Activated CD8-positive, alpha-beta memory T cell treated with anti-CD3 and anti-CD28 coated beads for 48 hours (primary cell): Measurements from ENCODE around the gene S100B.
"Not testable (repeated sequence)": the region's sequence is repeated elsewhere in the genome, so short reads cannot be mapped to it uniquely, and the experiment has no call there.

Source experiments
- DNase-seq, 3 experiments: peaks; one replicate each; pipeline ENCODE4 v3.0.0-alpha.2; 2020; ENCODE audit warnings: low read depth in 2 of 3, low spot score in 2 of 3

Gene S100B

DNA sequence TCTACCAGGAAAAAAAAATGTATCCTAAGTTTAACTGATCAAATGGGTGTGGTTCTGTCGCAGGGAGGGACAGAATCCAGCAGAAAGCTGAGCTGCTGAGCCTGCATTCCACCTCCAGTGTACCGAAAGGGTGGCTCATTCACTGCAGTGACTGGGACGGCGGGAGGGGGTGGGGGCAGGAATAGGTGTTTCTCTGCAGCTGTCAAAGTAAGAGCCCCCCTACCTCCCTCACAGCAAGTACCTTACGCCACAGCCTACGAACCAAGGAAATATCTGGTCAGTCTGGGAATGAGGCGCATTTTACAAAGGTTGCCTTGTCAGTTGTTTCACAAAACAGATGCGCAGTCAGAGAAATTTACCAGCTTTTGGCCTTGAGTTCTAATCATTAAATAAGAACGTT is 1.7 kb downstream of the S100B start:
- no peak for DNase-seq

DNA sequence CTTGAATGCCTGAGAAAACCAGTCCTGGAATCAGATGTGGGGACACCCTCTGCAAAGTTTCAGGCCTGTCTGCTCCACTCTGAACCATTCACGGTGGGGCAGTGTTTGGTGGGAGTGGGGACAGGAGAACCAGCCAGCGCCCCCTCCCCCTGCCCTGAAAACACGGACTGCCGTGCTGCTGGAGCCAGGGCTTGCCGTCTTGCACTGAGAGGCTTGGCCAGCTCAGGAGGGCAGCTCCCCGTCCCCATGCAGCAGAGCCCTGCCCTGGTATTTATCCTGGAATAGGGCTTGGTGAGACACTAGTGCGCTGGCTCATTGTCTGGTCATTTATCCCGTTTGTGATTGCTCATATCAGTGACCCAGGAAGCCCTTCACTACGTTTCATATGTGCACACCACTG is 3.9 kb downstream of the S100B start:
- no peak for DNase-seq

DNA sequence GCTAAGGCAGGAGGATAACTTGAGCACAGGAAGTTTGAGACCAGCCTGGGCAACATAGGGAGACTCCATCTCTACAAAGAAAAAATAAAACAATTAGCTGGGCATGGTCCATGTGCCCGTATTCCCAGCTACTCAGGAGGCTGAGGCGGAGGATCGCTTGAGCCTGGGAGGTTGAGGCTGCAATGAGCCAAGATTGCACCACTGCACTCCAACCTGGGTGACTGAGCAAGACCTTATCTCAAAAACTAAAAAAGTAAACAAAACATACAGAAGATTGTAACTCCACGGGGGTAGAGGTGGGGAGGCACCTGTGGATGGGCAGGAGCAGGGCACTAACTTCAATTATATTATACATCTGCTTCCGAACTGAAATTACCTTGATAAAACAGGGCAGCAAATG is 4.6 kb downstream of the S100B start:
- no peak for DNase-seq

DNA sequence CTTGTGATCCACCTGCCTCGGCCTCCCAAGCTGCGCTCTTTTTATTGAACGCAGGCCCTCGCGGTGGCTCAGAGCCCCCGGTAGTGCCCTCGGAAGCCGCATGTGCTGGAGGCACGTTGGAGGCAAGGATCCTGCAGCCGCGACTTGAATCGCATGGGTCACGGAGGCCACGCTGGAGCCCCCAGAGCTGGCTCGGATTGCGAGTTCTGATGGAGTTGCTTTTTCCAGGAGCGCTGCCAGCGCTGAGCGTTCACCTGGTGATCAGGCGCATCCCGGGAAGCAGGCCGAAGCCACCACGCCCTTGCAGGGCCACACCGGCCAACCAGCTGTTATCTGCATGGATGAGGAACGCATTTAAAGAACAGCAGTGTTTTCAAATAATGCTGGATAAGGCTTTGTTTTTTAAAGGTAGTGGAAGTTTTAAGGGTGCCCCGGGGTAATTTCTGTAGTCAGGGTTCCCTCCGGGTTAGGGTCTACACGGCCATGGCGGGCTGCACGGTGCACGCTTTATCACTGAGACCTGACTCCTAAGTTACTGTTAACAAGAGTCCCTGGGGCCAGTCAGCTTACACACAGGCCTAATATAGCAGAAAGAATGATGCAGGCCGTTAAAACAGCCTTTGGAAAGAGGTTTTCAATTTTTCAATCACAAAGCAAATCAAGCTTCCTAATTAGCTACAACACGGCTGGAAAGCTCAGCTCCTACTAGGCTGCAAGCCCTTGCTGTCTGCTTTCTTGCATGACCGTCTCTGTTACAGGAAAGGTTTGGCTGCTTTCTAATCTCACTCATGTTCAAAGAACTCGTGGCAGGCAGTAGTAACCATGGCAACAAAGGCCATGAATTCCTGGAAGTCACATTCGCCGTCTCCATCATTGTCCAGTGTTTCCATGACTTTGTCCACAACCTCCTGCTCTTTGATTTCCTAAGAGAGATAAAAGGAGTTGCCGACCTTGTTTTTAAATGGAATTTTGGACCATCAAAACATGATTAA is 6.0 kb downstream of the S100B start:
- no peak for DNase-seq

DNA sequence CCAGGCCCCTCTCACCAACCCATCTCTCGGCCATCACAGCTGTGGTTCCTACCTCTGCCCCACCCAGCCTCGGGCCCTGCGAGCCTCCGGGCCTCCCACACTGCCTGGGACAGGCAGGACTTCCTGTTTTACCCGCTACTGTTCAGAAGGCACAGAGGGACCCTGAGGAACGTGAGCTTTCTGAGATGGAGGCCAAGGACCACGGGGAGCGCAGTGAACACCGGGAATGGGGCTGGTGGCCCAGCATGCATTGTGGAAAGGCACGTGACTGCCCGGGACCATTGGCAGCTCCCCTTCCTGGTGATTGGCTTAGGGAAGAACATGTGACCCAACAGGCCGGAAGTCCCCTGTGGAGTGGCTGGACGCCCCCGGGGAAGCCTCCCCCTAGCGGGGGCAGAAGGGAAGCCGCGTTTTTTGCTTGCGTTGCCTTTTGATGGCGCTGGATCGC is 7.0 kb downstream of the S100B start:
- DNase-seq, result no peak

DNA sequence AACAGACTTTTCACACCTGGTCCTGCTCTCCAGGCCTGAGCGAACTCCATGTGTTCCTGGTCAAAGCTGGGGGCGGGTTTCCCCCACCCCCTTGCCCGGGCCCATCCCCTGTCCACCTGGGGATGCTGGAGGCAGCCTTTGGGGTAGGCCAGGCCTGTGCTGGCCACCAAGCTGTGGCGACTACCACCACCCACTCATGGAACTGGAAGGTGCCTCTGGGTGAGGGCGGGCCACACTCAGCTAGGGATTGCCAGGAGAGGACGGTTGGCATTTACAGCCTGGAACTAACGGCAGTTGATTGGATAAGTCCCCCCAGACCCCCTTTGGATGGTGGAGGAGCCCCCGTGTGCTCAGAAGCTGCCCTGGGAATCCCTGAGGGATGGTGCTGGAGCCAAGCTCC is 7.9 kb downstream of the S100B start:
- DNase-seq, result no peak

DNA sequence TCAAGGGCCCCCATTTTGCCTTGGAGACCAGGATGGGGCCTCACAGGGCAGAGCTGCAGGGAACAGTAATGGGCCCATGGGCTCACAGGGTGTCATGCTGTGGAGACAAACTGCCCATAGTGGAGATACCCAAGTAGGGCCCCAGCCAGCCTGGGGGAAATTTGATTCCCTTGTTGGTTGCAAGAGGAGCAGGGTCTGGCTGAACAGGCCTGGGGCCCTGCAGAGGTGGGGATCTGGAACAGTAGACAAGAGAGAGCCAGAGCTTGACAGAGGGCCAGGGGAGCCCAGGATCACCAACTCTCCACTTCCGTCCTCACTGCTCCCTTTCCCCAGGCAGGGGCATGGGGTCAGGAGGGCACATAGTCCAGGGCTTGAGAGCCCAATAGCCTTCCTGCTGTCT is 8.7 kb downstream of the S100B start:
- DNase-seq, result no peak

DNA sequence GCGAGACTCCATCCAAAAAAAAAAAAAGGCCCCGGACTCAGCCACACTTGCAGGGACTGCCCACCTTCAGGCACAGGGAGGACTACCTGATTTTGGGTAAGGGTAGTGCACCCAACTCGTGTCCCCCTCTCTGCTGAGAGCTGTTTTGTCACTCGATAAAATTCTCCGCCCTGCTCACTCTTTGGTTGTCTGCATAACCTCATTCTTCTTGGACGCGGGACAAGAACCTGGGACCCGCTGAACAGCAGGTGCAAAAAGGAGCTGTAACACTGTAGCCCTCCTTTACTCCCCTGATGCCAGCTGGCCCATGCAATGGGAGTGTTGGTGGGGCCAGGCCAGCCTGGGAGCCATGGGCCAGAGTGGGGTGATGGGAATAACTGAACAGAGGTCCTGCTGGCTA is 10.6 kb downstream of the S100B start:
- no peak for DNase-seq

DNA sequence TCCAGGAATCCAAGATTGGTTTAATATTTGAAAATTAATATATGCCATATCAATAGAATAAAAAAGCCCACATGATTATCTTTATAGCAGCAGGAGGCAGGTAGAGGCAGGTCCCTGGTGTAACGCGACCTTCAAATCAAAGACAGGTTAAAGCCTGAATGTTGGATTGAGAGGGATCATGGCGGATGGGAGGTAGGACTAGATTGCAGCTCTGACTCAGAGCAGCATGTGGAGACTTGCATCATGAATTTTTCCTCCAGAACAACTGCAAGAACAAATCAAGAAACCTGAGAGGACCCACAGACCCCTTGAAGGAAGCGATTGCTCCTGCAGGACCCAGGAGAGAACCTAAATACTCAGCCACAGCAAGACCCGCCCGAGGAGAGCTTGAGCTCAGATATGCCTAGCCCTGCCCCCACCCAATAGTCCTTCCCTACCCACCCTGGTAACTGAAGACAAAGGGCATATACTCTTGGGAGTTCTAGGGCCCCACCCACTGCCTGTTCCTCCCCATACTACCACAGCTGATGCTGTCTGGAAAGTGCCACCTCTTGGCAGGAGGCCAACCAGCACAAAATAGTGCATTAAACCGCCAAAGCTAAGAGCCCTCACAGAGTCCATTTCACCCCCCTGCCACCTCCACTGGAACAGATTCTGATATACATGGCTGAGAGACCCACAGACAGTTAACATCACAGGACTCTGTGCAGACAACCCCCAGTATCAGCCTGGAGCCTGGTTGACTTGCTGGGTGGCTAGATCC is 19.5 kb downstream of the S100B start:
- no peak for DNase-seq

DNA sequence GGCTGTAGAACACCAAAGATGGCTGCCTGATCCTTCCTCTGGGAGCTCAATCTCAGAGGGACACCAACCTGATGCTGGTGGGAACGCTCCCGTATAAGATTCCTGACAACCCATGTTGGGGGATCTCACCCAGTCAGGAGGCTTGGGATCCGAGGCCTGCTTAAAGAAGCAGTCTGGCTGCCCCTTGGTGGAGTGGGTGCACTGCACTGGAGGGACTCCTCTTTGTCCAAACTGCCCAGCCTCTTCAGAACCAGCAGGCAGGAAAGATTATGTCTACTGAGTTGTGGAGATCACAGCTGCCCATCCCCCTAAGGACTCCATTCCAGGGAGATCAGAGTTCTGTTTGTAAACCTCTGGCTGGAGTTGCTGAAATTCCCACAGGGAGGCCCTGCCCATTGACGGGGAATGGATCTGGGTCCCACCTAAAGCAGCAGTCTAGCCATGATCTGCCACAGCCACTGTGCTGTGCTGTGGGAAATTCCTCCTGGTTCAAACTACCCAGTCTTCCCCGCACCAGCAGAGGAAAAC is 23.0 kb downstream of the S100B start:
- DNase-seq, result no peak

DNA sequence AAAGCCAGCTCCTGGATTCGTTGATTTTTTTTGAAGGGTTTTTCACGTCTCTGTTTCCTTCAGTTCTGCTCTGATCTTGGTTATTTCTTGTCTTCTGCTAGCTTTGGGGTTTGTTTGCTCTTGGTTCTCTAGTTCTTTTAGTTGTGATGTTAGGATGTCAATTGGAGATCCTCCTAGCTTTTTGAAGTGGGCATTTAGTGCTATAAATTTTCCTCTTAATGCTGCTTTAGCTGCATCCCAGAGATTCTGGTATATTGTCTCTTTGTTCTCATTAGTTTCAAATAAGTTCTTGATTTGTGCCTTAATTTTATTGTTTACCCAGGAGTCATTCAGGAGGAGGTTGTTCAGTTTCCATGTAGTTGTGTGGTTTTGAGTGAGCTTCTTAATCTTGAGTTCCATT is 25.5 kb downstream of the S100B start:
- DNase-seq, result not testable (repeated sequence)

DNA sequence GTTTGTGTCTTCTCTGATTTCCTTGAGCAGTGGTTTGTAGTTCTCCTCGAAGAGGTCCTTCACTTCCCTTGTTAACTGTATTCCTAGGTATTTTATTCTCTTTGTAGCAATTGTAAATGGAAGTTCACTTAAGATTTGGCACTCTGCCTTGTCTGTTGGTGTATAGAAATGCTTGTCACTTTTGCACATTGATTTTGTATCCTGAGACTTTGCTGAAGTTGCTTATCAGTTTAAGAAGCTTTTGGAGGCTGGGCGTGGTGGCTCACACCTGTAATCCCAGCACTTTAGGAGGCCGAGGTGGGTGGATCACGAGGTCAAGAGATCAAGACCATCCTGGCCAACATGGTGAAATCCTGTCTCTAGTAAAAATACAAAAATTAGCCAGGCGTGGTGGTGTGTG is 27.1 kb downstream of the S100B start:
- DNase-seq, result not testable (repeated sequence)

DNA sequence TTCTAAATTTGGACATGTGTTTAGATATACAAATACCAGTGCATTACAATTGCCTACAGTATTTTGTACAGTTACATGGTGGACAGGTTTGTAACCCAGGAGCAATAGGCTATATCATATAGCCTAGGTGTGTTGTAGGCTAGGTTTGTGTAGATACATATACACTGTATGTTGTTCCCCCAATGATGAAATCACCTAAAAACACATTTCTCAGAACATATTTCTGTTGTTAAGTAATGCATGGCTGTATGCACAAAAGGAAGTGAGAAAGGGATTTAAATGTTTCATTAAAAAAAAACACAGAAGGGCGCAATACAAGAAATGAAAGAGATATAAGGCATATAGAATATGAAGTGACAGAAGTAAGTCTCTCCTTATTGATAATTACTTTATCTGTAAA is 32.0 kb downstream of the S100B start:
- DNase-seq, result no peak

DNA sequence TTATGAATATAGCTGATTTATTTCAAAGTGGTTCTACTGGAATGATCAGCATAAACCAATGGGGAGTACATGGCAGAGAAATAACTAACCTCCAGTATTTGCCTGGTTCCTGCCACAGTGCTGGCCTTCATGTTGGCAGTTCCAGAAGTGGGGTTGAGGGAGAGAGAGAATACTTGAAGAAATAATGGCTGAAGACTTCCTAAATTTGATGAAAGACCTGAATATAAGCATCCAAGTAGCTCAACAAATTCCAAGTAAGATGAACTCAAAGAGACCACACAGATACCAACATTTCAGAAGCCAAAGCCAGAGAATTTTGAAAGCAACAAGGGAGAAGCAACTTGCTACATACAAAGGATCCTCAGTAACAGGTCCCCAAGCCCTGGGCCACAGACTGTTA is 34.3 kb downstream of the S100B start:
- no peak for DNase-seq

DNA sequence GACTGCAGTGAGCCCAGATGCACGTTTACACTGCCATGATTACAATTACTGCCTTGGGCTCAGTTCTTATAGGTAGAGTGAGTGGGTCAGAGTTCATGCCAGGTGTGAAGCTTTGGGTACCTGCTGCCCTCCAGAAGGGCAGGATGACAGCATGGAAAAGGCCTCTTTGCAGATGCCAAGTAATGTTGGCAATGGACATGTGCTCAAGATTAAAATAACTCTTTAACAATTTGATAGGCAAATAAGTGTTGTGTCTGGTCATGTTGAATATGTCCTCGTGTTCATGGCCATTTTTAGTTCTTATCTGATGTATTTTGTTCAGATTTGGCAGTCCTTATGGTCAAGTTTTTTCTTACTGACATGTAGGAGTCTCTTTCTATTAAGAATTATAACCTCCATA is 34.8 kb downstream of the S100B start:
- DNase-seq, result no peak

DNA sequence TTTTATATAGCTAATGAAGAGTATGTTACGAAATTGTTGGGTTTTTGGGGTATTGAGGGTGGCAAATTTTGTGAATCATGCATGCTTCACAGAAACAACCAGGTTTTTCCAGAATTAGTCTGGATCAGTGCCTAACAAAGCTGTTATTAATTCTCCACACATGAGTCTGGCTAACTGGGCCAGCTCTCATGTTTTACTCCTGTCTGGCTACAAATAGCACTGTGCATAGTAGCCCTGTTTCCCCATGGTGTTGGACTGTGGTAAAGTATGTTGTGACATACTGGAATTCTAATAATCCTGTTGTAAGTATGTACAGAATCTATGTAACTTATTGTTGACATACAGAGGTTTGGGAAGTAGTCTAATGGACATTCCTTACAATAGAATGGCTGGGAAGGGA is 35.8 kb downstream of the S100B start:
- DNase-seq, result no peak

DNA sequence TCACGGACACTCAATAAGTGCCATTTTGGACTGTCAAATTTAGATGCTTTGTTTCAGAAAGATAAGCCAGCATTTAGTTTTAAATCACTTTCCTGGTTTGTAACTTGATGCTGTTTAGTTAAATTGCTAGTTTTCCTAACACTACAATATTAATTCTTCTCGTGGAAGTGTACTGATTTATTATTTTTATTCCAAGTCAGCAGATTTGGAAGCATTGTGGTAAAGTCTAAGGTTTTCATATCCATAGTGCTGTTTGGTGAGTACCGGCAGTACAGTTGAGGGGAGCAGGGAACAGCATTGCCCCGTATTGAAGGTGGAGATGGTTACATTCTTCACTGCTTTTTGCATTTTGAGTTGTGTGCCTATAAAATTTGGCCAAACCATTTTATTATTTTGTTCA is 36.3 kb downstream of the S100B start:
- DNase-seq, result no peak

DNA sequence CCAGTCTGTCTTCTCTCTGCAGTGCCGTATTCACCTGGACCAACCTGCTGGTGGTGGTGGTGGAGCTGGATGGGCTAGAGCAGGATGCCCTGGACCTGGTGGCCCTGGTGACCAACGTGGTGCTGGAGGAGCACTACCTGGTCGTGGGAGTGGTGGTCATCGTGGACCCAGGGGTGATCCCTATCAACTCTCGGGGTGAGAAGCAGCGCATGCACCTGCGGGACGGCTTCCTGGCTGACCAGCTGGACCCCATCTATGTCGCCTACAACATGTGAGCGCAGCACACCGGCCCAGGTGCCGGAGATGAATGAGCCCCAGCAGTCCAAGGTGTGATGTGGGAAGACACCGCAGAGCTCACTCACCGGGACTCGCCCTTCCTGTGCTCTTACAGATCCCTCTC is 37.5 kb downstream of the S100B start:
- DNase-seq, result no peak

DNA sequence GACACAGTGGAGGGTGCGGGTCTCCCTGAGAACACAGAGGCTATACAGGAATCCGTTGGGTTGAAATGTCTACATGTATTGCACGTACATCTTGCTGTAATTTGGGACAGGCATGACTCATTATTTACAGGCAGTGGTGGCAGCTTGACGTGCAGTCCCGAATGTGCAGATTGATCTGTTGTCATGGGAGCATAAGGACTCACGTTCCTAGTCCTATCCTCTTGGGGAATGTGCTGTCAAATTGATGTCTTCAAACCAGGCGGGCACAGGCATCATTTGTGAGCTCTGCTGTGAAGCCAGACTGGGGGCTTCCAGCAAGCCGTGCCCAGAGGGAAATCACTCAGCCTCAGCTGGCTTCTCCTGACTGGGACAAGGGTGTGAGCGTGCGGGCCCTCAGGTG is 40.5 kb downstream of the S100B start:
- no peak for DNase-seq

DNA sequence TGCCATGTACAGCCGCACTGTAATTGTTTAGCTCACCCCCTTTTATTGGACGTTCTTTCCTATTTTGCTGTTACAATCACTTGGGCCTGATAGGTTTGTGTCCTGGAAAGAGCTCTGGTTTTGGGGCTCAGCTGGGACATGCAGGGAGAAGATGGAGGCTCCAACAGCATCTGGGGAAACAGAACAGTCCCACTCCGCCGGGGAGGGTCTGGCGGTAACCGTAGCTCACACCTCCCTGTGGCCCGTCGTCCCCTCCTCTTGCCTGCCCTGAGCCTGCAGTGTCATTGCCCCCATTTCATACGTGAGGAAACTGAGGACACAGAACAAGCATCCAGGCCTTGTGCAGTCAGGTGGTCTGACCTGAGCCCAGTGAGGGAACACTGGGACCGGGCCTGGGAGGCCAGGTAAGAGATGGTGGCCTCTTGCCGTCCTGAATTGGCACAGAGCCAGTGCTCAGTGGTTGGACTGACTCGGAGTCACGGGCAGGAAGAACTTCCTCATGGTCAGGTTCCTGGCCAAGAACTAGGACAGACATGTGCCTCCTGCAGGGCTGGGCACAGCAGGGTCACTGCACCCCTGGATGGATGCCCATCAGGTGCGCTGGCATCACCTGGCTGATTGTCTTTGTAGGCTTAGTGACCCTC is 41.8 kb downstream of the S100B start:
- DNase-seq, result no peak

DNA sequence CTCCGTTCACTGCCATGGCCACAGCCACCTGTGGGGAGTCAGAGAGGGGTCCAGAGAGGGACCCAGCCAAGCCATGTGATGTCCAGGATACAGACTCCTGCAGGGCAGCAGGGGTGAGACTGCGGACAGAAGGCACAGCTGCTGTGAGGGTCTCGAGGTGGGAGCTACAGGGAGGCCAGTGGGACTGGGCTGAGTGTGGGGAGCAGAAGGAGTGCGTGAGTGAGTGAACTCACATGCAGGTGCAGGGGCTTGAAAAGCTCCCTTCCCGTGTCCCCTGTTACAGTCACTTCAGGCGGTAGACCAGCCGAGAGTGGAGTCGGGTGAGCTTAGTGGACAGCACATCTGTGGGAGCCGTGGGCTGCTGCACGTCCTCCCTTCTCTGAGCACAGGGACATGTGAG is 42.4 kb downstream of the S100B start:
- no peak for DNase-seq
